GM18520 (cell line): Measurements from ENCODE around the gene BPI.
"Not testable (repeated sequence)": the region's sequence is repeated elsewhere in the genome, so short reads cannot be mapped to it uniquely, and the experiment has no call there.

ENCODE experiments used
- ATAC-seq: cut with Tn5 transposase; IDR thresholded peaks from one replicate; pipeline ENCODE4 v1.9.1; 2021; ENCODE audit not compliant: unreplicated experiment

The BPI gene

DNA sequence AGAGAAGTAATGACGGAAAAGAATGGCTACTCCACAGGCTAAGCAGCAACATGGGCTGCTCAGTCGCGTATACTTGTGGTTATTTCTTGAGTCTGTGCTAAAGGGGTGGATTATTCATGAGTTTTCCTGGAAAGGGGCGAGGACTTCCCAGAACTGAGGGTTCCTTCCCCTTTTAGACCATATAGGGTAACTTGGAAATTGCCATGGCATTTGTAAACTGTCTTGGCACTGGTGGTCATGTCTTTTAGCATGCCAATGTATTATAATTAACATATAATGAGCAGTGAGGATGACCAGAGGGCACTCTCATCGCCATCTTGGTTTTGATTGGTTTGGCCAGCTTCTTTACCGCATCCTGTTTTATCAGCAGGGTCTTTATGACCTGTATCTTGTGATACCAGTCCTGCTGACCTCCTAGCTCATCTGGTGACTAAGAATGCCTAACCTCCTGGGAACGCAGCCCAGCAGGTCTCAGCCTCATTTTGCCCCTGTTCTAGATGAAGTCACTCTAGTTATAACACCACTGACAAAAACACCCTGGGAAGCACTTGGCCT lies 53.8 kb downstream of the BPI start:
- ATAC-seq: no peak

DNA sequence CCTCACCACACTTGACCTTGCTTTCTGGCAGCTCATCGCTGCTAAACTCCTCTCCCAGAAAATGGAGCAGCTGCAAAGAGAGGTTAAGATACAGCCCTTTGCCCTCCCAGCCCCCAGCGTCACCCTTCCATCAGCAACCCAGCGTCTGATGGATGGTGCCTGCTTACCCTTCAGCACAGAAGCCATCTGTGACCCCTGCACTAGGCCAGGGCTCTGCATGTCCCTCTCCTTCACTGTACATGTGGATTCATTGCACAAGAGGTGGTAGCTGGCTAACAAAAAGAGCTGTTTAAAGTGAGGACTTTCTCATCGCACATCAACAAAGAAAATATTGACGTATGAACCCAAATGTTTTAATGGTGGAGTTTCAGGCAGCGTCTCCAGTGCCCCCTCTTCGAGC lies 54.6 kb downstream of the BPI start:
- ATAC-seq: no peak

DNA sequence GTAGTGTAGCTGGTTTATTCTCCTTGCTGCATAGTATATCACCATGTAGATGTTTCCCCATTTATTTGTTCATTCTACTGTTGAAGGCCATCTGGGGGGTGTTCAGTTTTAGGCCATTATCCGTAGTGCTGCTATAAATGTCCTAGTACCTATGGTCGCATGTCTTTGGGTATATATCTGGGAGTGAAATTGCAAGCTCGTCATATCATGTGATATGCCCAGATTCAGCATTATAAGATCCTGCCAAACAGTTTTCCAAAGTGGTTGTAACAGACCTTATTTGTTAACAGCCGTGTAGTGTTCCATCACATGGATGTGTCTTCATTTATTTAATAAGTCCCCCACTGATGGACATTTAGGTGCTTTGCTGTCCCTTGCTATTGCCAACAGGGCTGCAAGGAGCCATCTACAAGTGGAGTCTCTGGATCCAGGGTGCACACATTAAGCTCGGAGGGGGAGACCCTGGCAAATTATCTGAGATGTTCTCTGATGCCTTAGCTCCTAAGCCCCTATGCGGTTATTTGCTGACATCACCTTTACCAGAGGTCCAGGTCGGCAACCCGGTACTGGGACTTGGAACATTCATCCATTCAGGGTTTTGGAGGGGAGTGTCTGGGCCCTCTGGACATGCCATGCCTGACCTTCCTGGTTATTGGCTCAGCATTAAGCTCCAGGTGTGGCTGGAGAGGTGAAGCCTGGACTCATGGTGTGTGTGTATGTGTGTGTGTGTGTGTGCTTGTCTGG lies 59.2 kb downstream of the BPI start:
- no peak for ATAC-seq

DNA sequence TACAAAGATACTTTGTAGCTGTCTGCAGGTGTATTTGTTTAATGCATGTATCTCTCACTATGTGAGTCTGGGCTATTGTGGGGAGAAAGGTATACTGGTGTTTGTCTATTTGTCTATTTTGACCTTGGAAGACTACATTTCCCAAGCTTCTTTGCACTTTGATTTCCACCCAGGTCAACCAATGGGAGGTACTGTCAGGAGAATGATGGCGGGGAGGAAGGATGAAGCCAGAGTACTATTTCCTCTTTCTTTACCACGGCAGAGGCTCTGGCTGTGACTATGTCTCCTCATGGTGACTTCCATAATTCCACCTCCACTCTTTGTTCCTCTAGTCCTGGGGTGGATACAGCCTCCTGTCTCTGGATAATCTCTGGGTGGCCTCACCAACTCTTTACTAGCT lies 65.4 kb downstream of the BPI start:
- no peak for ATAC-seq

DNA sequence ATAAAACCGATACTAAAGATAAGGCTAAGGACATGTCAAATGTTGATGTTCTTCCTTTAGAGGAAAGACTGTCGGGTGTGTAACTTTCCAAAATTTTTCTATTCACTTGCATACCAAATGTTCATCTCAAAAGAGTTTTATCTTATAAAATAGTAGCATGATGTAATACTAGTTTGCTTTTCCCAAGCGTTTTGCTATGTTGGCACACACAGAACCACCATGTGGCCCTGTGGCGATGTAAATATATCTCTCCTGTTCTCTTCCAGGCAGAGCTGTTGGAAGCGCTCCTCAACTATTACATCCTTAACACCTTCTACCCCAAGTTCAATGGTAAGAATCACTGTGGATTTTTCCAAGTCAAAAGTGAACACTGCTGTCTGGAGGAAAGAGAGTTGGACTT lies 68.8 kb downstream of the BPI start:
- ATAC-seq: no peak

DNA sequence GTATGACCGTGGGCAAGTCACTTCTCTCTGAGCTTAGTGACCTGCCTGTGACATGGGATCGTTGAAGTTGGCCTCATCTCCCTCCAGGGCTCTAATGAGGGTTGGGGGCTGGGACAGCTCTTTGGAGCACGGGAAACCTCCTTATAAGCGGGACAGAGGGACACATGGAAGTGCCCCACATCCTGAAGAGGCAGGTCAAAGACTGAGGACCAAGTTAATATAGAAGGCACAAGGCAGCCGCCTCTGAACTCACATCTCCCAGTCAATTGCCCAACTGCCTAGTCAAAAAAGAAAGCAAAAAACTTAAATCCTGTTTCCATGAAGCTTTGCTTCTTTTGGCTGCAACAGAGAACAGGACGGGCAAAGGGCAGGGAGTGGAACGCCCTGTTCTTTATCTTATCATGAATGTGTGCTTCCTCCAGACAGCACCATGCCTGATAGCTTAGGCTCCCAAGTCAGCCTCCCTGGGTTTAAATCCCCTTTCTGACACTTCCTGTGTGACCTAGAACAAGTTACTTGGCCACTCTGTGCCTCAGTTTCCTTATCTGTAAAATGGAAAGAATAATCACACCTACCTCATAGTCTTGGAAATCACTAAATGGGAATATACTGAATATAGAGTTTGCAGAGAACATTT lies 69.4 kb downstream of the BPI start:
- no peak for ATAC-seq

DNA sequence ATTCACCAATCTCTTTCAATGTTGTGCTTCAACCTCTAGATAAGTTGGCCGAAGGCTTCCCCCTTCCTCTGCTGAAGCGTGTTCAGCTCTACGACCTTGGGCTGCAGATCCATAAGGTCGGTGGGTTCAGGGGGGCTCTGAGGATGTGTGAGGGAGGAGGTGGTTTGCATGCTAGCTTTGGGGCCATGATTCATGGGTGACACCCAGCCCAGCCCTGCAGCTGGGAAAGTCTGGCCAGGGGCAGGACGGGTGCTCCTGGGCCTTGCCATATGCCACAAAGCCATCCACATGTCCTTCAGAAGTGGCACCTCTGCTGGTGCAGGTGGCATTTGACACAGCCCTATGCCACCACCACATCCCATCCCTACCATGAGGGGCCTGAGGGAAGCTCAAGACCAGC lies 69.9 kb downstream of the BPI start:
- no peak for ATAC-seq

DNA sequence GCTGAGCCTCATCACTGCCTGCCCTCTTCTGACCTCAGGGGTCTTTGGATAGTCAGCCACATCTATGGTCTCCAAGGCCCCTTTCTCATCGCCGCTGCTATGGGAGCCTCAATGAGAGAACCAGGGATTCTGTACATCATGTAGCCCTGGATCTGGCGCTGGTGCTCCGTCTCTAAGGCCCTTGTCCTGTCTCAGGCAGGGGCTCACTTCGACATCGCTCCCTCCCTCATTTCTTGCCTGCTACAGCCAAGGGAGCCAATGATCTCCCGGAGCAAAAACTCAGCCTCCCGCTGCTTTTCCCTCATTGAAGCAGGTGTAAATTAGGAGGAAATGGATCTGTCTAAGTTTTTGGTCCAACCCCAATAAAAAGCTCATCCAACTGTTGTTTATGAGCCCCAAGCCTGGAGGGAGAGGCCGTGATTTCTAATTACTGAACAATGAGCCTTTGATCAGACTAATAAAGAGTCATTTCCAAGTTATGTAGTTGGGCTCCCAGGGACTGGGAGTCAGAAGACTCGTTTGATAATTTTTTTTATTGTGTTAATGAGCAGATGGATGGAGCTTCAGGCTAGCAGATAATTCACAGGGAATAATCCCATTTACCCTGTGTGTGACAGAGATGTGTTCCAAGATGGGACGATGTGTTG lies 73.2 kb downstream of the BPI start:
- ATAC-seq: no peak

DNA sequence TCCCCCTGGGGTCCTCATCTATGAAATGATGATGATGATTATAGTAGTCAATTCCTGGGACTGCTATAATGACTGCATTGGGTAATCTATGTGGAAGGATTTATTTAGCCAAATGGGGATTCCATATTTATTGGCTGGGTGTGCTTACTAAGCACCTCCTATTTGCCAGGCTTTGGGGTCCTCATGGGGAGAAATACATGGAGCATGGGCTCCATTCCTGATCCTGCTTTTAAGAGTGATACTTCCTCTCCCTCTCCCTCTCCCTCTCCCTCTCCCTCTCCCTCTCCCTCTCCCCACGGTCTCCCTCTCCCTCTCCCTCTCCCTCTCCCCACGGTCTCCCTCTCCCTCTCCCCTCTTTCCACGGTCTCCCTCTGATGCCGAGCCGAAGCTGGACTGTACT lies 73.9 kb downstream of the BPI start:
- ATAC-seq: not testable (repeated sequence)

DNA sequence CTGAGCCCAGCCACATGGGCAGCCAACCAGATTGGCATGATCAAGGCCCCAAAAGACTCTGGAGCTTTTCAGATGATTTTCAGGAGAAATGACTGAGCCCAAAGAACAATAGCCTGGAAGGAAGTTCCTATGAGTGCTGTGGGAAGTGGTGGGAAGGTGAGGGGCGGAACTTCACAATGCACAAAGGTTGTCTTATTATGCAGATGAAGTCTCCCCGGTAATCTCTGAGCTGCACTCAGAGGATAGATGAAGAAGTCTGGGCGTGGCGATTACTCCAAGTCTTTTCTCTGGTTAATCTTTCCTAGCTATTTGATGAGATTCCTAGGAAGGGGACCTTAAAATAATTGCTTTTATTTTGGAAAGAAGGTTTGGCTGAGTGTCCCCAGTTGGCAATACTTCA lies 79.2 kb downstream of the BPI start:
- ATAC-seq: no peak

DNA sequence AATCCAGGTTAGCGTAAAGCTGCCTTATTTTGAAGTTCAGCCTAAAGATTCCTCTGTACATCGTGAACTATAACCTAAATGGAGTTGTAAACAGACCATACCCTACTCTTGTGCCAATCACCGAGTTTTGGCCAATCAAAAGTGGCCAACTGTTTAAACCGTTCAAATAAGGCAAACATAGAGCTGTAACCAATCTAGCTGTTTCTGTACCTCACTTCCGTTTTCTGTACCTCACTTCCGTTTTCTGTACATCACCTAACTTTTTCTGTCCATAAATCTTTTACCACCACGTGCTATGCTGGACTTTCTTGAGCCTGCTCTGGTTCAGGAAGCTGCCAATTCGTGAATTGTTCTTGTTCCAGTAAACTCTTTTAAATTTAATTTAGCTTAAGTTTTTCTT lies 82.0 kb downstream of the BPI start:
- no peak for ATAC-seq

DNA sequence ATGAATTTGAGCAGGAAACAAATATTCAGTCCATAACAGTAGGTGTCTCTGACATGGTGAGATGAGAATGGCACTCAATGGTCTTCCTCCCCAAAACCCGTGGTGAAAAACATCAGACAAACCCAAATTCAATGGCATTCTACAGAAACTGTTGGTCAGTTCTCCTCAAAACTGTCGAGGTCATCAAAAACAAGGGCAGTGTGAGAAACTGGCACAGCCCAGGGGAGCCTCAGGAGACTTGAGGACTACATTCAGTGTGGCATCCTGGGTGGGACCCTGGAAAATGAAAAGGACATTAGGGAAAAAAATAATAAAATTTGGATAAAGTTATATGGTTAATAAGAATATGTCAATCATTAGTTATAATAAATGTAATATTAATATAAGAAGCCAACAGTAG lies 82.9 kb downstream of the BPI start:
- no peak for ATAC-seq
